Endodermal cell (in vitro differentiated cells): ENCODE measurements around the gene NFKBIE. TPM values are rescaled to one million over a fixed set of nuclear protein-coding genes. Genes with fewer than 3 reads are reported as not detected.
A peak's percentile ranks its signal among the peaks of the same experiment; 100 is the strongest.

Experiments used
- DNase-seq: peaks from one replicate; pipeline ENCODE4 v3.0.0-alpha.2; 2017
- H3K27ac ChIP-seq: 2 replicates; pipeline ENCODE4 v1.5.1; 2013; ENCODE audit warnings: mild to moderate bottlenecking, low read depth, low read length, moderate library complexity
- H3K27me3 ChIP-seq: 2 replicates; pipeline ENCODE4 v1.6.1; 2013; ENCODE audit warnings: mild to moderate bottlenecking, low read length, moderate library complexity; ENCODE audit not compliant: insufficient read depth, control insufficient read depth, poor library complexity, severe bottlenecking
- H3K36me3 ChIP-seq: 2 replicates; pipeline ENCODE4 v1.7.0; 2013; ENCODE audit warnings: mild to moderate bottlenecking, low read length, moderate library complexity; ENCODE audit not compliant: control insufficient read depth, insufficient read depth
- H3K4me1 ChIP-seq: one replicate; pipeline ENCODE4 v1.7.0; 2013; ENCODE audit warnings: low read length; ENCODE audit not compliant: control insufficient read depth, insufficient read depth
- H3K4me3 ChIP-seq: 2 replicates; pipeline ENCODE4 v1.5.1; 2013; ENCODE audit warnings: mild to moderate bottlenecking, low read length, moderate library complexity
- H3K9ac ChIP-seq: 2 replicates; pipeline ENCODE4 v1.6.1; 2013; ENCODE audit warnings: mild to moderate bottlenecking, low read length, moderate library complexity; ENCODE audit not compliant: poor library complexity, severe bottlenecking; ENCODE audit errors: extremely low read depth
- H3K9me3 ChIP-seq: 2 replicates; pipeline ENCODE4 v1.6.1; 2013; ENCODE audit warnings: mild to moderate bottlenecking, low read length, moderate library complexity; ENCODE audit not compliant: control insufficient read depth
- H3K27ac Mint-ChIP-seq: 2 replicates; pipeline ENCODE4 v1.8.0; 2020; ENCODE audit warnings: mixed read lengths
- H3K27me3 Mint-ChIP-seq: 2 replicates; pipeline ENCODE4 v1.8.0; 2021; ENCODE audit warnings: mild to moderate bottlenecking, mixed read lengths; ENCODE audit not compliant: insufficient read depth
- H3K36me3 Mint-ChIP-seq: 2 replicates; pipeline ENCODE4 v1.8.0; 2020; ENCODE audit warnings: low read depth, mixed read lengths
- H3K4me1 Mint-ChIP-seq: 2 replicates; pipeline ENCODE4 v1.8.0; 2020; ENCODE audit warnings: mixed read lengths
- H3K4me3 Mint-ChIP-seq: 2 replicates; pipeline ENCODE4 v1.8.0; 2020; ENCODE audit warnings: mild to moderate bottlenecking, moderate library complexity, mixed read lengths
- H3K9me3 Mint-ChIP-seq: 2 replicates; pipeline ENCODE4 v1.8.0; 2020; ENCODE audit warnings: mild to moderate bottlenecking, mixed read lengths
- CTCF ChIP-seq: fragments of 200-600 bp; sonication (generic); conservative IDR thresholded peaks from 2 replicates; pipeline ENCODE4 v1.5.0; 2021; ENCODE audit warnings: antibody characterized with exemption, mild to moderate bottlenecking
- WGBS, 2 experiments: methylation state at CpG; one replicate each; pipeline versions ENCODE4 v1.1.5 to v1.1.7; 2013; ENCODE audit warnings: missing lambda C conversion rate in 2 of 2, mixed read lengths in 1 of 2; ENCODE audit not compliant: insufficient coverage in 1 of 2, insufficient read length in 1 of 2; 5-methylcytosine and 5-hydroxymethylcytosine counted together
- total RNA-seq, 2 donors: library from RNA; stranded (reverse); fragmentation: NEBNext Ultra II Directional in 1 of 2; extraction: Animal tissue kit (Norgen Biotek cat#: 25700) in 1 of 2; gene quantifications; 2 replicates in 1 of 2; 3 replicates in 1 of 2; pipeline ENCODE4 v1.2.1, GENCODE V29; 2021

The NFKBIE gene
- total RNA-seq, 2 donors from 2014 or later, result 8.3 to 11.0 TPM

- H3K4me1 ChIP-seq, result peaks cover 19% of the 10 kb centered on the region
- Mint-ChIP-seq H3K36me3 (no peaks in the 10 kb centered on the region), H3K4me1 (peaks cover 30% of the 10 kb centered on the region), H3K27ac (no peak within 1 kb of the TSS), H3K27me3 (peaks cover 2% of the 10 kb centered on the region), H3K9me3 (no peaks in the 10 kb centered on the region), H3K4me3 (peak within 1 kb of the TSS; percentile 61)
- H3K4me3 ChIP-seq, result no peak within 1 kb of the TSS
- no peak within 1 kb of the TSS for H3K9ac ChIP-seq
- no peaks in the 10 kb centered on the region for H3K9me3 ChIP-seq
- H3K36me3 ChIP-seq, result no peaks in the 10 kb centered on the region
- WGBS, 2 experiments, result 32 to 56% methylated on average over 3 to 7 of the region's 7 CpGs
- H3K27ac ChIP-seq, result no peak within 1 kb of the TSS
- no peak for TF ChIP-seq CTCF
- peak; percentile 75 for DNase-seq
- no peaks in the 10 kb centered on the region for H3K27me3 ChIP-seq
These were observed 48.5 kb downstream of the NFKBIE start, which contains the start of gene MYMX for GRCh38 chr6:44216677-44217331. Gene MYMX (plus strand): TSS chr6:44216926. CDS start chr6:44217472, 546 bp downstream.

- Mint-ChIP-seq H3K36me3 (no peaks in the 10 kb centered on the region), H3K9me3 (no peaks in the 10 kb centered on the region), H3K4me3 (no peak overlapping the region), H3K27me3 (peaks cover 2% of the 10 kb centered on the region), H3K27ac (no peak overlapping the region), H3K4me1 (peaks cover 24% of the 10 kb centered on the region)
- WGBS, 2 experiments, result 87 to 95% methylated on average over 5 to 6 of the region's 6 CpGs
- no peak for TF ChIP-seq CTCF
- Histone ChIP-seq H3K4me3 (no peak overlapping the region), H3K4me1 (peaks cover 19% of the 10 kb centered on the region), H3K27me3 (no peaks in the 10 kb centered on the region), H3K9me3 (no peaks in the 10 kb centered on the region), H3K9ac (no peak overlapping the region), H3K27ac (no peak overlapping the region), H3K36me3 (no peaks in the 10 kb centered on the region)
- no peak for DNase-seq
These were observed 51.0 kb downstream of the NFKBIE start for GRCh38 chr6:44214307-44214706.

- Mint-ChIP-seq H3K9me3 (no peaks in the 10 kb centered on the region), H3K27me3 (no peaks in the 10 kb centered on the region), H3K36me3 (no peaks in the 10 kb centered on the region), H3K4me3 (no peak overlapping the region), H3K4me1 (peaks cover 19% of the 10 kb centered on the region), H3K27ac (no peak overlapping the region)
- no peak for DNase-seq
- Histone ChIP-seq H3K9me3 (no peaks in the 10 kb centered on the region), H3K4me3 (no peak overlapping the region), H3K9ac (no peak overlapping the region), H3K27ac (no peak overlapping the region), H3K27me3 (no peaks in the 10 kb centered on the region), H3K36me3 (no peaks in the 10 kb centered on the region), H3K4me1 (peaks cover 5% of the 10 kb centered on the region)
- 99% methylated on average over 3 of the region's 3 CpGs; no CpG with 5 or more reads in 1 of the 2 experiments for WGBS, 2 experiments
- TF ChIP-seq CTCF, result no peak
These were observed 54.1 kb downstream of the NFKBIE start for GRCh38 chr6:44211284-44211683.

Other genes starting within 250 kb of the NFKBIE start
- 10 to 100 TPM; 66.5 to 69.6 TPM for gene MRPL14, start 138.1 kb downstream of the NFKBIE start, total RNA-seq
- 10 to 100 TPM; 64.6 to 65.2 TPM for gene TMEM63B, start 138.0 kb downstream of the NFKBIE start, total RNA-seq
- 1 to 10 TPM in 1 of 2 donors, under 1 TPM in 1; 0.53 to 1.2 TPM for gene CAPN11, start 106.7 kb downstream of the NFKBIE start, total RNA-seq
- gene MYMX, start 48.6 kb downstream of the NFKBIE start, total RNA-seq, result 1 to 10 TPM; 1.7 to 1.8 TPM
- gene SLC29A1, start 42.0 kb downstream of the NFKBIE start, total RNA-seq, result 100 to 1,000 TPM; 129 to 155 TPM
- 1,000 to 10,000 TPM; 1,356 to 1,422 TPM for gene HSP90AB1, start 18.4 kb downstream of the NFKBIE start, total RNA-seq
- gene SLC35B2, start 8.0 kb downstream of the NFKBIE start, total RNA-seq, result 10 to 100 TPM; 52.5 to 54.3 TPM
- under 1 TPM; 0.22 to 0.51 TPM for gene TMEM151B, start 4.9 kb upstream of the NFKBIE start, total RNA-seq
- gene AARS2, start 47.8 kb upstream of the NFKBIE start, total RNA-seq, result 10 to 100 TPM; 22.9 to 24.7 TPM
- gene SPATS1, start 77.1 kb upstream of the NFKBIE start, total RNA-seq, result not detected
- 10 to 100 TPM; 28.9 to 30.5 TPM for gene CDC5L, start 122.2 kb upstream of the NFKBIE start, total RNA-seq